Cardiac fibroblast (primary cell): ENCODE results near the gene PLXDC1.
"Not testable (repeated sequence)": the region's sequence is repeated elsewhere in the genome, so short reads cannot be mapped to it uniquely, and the experiment has no call there.

Source experiments
- DNase-seq, 2 donors: peaks; one replicate each; pipeline versions ENCODE4 v3.0.0 to v3.0.0-alpha.2; 2010; ENCODE audit warnings: low read depth in 2 of 2
- H3K4me3 ChIP-seq, 2 donors: replicated peaks in 1 of 2; 1 replicate in 1 of 2; 2 replicates in 1 of 2; pipeline ENCODE4 v1.5.1; 2011; ENCODE audit warnings: low read depth in 2 of 2, low read length in 2 of 2, mild to moderate bottlenecking in 2 of 2, moderate library complexity in 1 of 2
- CTCF ChIP-seq: IDR thresholded peaks from one replicate; pipeline ENCODE4 v1.5.1; 2011; ENCODE audit warnings: low read depth, mild to moderate bottlenecking, low read length, inconsistent platforms

The PLXDC1 gene

DNA sequence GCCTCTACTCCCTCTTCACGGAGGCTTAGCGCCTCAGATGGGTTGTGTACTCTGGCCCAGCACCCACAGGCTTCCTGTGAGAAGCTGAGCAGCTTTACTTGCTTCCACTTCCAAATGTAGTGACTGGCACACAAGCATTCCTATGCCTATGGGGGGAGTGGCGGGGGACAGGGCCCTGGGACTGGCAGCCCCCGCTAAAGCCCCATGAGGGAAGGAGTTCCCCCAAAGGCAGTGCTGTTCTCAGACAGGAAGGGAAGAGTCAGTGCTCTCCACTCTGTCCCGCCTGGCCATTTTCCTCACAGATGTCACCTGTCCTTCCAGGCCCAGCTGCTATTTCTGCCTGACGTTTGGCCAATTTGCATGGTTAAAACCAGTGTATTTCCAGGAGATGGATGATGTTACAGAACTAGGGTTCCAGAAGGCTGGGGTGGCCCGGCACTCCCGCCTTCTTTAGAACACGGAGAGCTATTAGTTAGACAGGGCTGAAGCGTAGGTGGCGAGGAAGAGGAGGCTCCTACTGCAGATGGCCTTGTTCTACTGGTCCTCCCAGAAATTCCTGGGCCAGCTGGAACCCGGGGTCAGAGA is 100.3 kb downstream of the PLXDC1 start:
- DNase-seq = no peak
- no peak for TF ChIP-seq CTCF

GRCh38 chr17:39045948-39046679 is 105.3 kb downstream of the PLXDC1 start:
- DNase-seq = no peak
- H3K4me3 ChIP-seq = no peak overlapping the region

More for the DNA sequence above, 100.3 kb downstream of the PLXDC1 start:
- H3K4me3 ChIP-seq = no peak overlapping the region

DNA sequence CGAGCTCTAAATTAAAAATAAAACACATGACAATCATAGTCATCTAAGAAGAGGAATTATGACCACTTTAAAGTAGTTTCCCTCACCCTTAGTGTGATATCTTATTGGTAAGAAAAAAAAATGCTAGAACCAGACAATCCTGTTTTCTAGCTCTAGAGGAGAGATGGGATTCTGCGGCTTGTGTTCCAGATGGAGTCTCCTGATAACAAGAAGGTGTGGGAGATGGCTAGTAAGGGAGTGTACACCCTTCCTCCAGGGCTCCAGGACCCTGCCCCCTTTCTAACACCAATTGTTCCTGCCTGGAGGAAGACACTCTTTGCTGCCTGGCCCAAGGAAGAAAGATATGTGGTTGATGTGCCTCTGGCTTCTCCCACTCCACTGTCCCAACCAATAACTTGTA is 115.4 kb downstream of the PLXDC1 start:
- no peak overlapping the region for H3K4me3 ChIP-seq
- no peak for DNase-seq
- TF ChIP-seq CTCF = no peak

More at GRCh38 chr17:39045948-39046679, 105.3 kb downstream of the PLXDC1 start:
- no peak for TF ChIP-seq CTCF

GRCh38 chr17:39035578-39035977 is 115.9 kb downstream of the PLXDC1 start:
- H3K4me3 ChIP-seq, DNase-seq: not testable (repeated sequence)

- no peak for TF ChIP-seq CTCF
- DNase-seq = no peak
- no peak overlapping the region for H3K4me3 ChIP-seq
These were observed 122.7 kb downstream of the PLXDC1 start for GRCh38 chr17:39028690-39029089.

DNA sequence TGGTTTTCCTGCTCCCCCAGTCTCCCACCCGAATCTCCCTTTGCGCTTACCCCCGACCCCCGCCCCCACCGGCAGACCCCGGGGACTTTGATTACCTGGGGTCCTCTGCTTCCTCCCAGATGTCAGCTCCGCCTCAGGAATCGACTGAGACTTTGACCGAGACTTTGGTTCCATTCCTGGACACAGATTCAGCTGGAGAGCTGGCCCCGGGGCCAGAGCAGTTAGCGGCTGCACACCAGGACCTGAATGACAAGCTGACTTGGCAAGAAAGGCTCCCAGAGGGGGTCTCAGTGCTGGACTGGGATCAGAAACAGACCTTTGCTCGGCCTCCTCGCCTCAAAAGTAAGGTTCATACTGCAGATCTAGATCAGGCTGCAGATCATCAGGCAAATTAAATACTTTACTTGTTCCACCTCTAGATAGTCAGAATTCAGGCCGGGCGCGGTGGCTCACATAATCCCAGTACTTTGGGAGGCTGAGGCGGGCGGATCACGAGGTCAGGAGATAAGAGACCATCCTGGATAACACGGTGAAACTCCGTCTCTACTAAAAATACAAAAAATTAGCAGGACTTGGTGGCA is 123.9 kb downstream of the PLXDC1 start:
- no peak for DNase-seq
- peak overlapping the region; percentile 2 to 21 for H3K4me3 ChIP-seq
- TF ChIP-seq CTCF = no peak

- H3K4me3 ChIP-seq = peak overlapping the region; percentile 2 to 21
- no peak for TF ChIP-seq CTCF
- DNase-seq = peak; percentile 12 to 40
These were observed 124.4 kb downstream of the PLXDC1 start for GRCh38 chr17:39026980-39027451.

DNA sequence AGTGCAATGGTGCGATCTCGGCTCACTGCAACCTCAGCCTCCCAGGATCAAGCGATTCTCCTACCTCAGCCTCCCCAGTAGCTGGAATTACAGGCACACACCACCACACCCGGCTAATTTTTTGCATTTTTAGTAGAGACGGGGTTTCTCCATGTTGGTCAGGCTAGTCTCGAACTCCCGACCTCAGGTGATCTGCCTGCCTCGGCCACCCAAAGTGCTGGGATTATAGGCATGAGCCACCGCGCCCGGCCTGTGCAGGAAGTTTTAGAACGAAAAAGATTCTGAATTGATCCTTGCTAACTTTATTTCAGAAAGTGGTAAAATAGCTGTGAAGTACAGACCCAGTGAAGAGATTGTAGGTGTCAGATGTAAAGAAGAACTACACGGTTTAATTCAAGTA is 125.1 kb downstream of the PLXDC1 start:
- not testable (repeated sequence) for H3K4me3 ChIP-seq, DNase-seq
